Aorta (tissue), 5 donors: ENCODE measurements around the gene ZNF684. TPM values are rescaled to one million over a fixed set of nuclear protein-coding genes. Genes with fewer than 3 reads are reported as not detected.
"Not testable (repeated sequence)": the region's sequence is repeated elsewhere in the genome, so short reads cannot be mapped to it uniquely, and the experiment has no call there.

Experiments used
- ATAC-seq: fragments of 200-7000 bp; cut with Tn5 transposase; one replicate; pipeline ENCODE4 v1.9.1; 2022; ENCODE audit warnings: moderate library complexity; ENCODE audit not compliant: low FRiP score
- DNase-seq, 2 donors: peaks; one replicate each; pipeline ENCODE4 v3.0.0-alpha.2; 2020
- H3K27ac ChIP-seq, 2 donors: one replicate each; pipeline ENCODE4 v1.5.1; 2013; ENCODE audit warnings: low read length in 2 of 2, mild to moderate bottlenecking in 2 of 2, moderate library complexity in 2 of 2, control low read depth in 1 of 2, inconsistent platforms in 1 of 2, low read depth in 1 of 2
- H3K27me3 ChIP-seq, 2 donors: one replicate each; pipeline ENCODE4 v1.6.1; 2013; ENCODE audit warnings: control low read depth in 1 of 2, low read length in 1 of 2, mild to moderate bottlenecking in 1 of 2, moderate library complexity in 1 of 2; ENCODE audit not compliant: insufficient read depth in 2 of 2, control insufficient read depth in 1 of 2
- H3K36me3 ChIP-seq, 2 donors: one replicate each; pipeline ENCODE4 v1.6.1; 2013; ENCODE audit warnings: control low read depth in 1 of 2, low read length in 1 of 2, mild to moderate bottlenecking in 1 of 2; ENCODE audit not compliant: insufficient read depth in 2 of 2, control insufficient read depth in 1 of 2
- H3K4me1 ChIP-seq, 2 donors: one replicate each; pipeline ENCODE4 v1.6.1; 2013; ENCODE audit warnings: low read length in 2 of 2, control low read depth in 1 of 2, mild to moderate bottlenecking in 1 of 2, moderate library complexity in 1 of 2; ENCODE audit not compliant: insufficient read depth in 2 of 2, control insufficient read depth in 1 of 2
- H3K4me3 ChIP-seq, 2 donors: one replicate each; pipeline ENCODE4 v1.5.1; 2013; ENCODE audit warnings: low read length in 2 of 2, control low read depth in 1 of 2, mild to moderate bottlenecking in 1 of 2
- H3K9me3 ChIP-seq: one replicate; pipeline ENCODE4 v1.6.1; 2013; ENCODE audit warnings: mild to moderate bottlenecking, low read length; ENCODE audit not compliant: control insufficient read depth
- WGBS, 2 donors: extraction: QIAGEN DNeasy Blood & Tissue Kit; methylation state at CpG; one replicate each; pipeline ENCODE4 v1.1.7; 2013; 5-methylcytosine and 5-hydroxymethylcytosine counted together
- intact Hi-C, 2 donors: fragments of 100-400 bp; cut with DNase I; formaldehyde crosslinking; loops; one replicate each; pipeline versions ENCODE4 v1.14.2 to v1.15.0; 2022
- polyA plus RNA-seq, 2 donors: library from polyadenylated mRNA; stranded (reverse); fragments of 200-250 nt; gene quantifications; one replicate each; pipeline ENCODE4 v1.2.3, GENCODE V29; 2013
- total RNA-seq, 2 donors: library from RNA; stranded (reverse); fragmentation: NEBNext Ultra II Directional; extraction: Animal tissue kit (Norgen Biotek cat#: 25700); gene quantifications; one replicate each; pipeline ENCODE4 v1.2.1, GENCODE V29; 2021
- donor health status: healthy with polysubstance abuse.
- donor health status: Bipolar disorder and iron deficiency.
- donor health status: DM: no; HTN: no; CAD: no.
- donor health status: DM: no; HTN: no; CAD: no.
- donor health status: DM: yes; HTN: yes; CAD: no.

ZNF684 gene
- total and polyA plus RNA-seq, 4 donors, result 1.8 to 6.4 (median 4.5) TPM

GRCh38 chr1:40562185-40562584 lies 30.7 kb downstream of the ZNF684 start:
- DNase-seq (no peak), ATAC-seq (no peak)
- intact Hi-C loops, result no loop called here
- 76 to 89% methylated on average over 2 of the region's 2 CpGs for WGBS, 2 donors
- Histone ChIP-seq H3K27me3 (no peaks in the 10 kb centered on the region), H3K4me3 (no peak overlapping the region), H3K9me3 (no peaks in the 10 kb centered on the region), H3K4me1 (no peaks in the 10 kb centered on the region), H3K27ac (no peak overlapping the region), H3K36me3 (no peaks in the 10 kb centered on the region)

DNA sequence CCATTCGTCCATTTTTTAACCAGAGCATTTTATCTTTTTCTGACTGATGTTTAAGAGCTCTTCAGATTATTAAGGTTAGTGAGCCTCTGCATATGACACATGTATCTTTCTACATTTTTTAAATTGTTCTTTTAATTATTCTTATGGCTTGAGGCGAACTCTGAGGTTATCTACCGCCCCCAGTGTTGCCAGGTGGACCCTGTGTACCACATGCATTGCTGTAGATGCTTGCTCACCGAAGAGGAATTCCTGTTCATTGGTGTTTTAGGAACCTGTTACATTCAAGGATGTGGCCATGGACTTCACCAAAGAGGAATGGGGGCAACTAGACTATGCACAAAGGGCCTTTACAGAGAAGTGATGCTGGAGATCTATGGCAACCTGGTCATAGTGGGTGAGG lies 31.8 kb downstream of the ZNF684 start:
- H3K4me1 ChIP-seq, result no peaks in the 10 kb centered on the region
- H3K36me3 ChIP-seq, result no peaks in the 10 kb centered on the region
- H3K27me3 ChIP-seq, result no peaks in the 10 kb centered on the region
- 82 to 87% methylated on average over 4 of the region's 4 CpGs for WGBS, 2 donors
- no peak for DNase-seq
- no peak overlapping the region for H3K4me3 ChIP-seq
- H3K27ac ChIP-seq, result no peak overlapping the region
- ATAC-seq, result no peak
- no peaks in the 10 kb centered on the region for H3K9me3 ChIP-seq
- intact Hi-C loops, result no loop called here

DNA sequence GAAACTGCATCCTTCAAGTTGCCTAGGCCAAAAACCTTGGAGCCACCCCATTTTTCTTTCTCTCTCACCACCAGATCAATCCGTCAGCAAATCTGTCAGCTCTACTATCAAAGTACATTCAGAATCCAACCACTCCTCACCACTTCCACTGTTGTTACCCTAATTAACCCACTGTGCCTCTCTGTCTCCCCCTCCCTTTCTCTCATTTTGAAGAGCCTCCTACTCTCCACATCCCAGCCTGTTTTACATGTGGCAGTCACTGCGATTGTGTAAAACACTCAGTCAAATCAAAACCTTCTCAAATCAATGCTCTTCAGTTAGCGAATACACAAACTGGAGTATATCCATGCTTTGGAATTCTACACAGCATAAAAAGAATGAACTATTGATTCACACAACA lies 33.1 kb downstream of the ZNF684 start:
- no peak for DNase-seq
- no peak for ATAC-seq
- H3K4me1 ChIP-seq, result no peaks in the 10 kb centered on the region
- WGBS, 2 donors, result 72 to 77% methylated on average over 3 of the region's 3 CpGs
- H3K9me3 ChIP-seq, result no peaks in the 10 kb centered on the region
- no peaks in the 10 kb centered on the region for H3K27me3 ChIP-seq
- H3K27ac ChIP-seq, result no peak overlapping the region
- H3K4me3 ChIP-seq, result no peak overlapping the region
- H3K36me3 ChIP-seq, result no peaks in the 10 kb centered on the region
- intact Hi-C loops, result no loop called here

DNA sequence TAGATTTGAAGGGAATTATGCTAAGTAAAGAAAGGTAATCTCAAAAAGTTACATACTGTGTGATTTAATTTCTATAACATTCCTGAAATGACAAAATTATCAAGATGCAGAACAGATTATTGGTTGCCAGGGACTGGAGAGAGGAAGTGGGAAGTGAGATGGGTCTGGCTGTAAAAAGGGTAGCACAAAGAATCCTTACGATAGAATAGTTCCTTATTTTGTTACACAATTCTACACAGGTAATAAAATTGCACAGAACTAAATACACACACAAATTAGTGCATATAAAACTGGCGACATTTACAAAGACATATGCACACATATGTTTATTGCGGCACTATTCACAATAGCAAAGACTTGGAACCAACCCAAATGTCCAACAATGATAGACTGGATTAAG lies 33.5 kb downstream of the ZNF684 start:
- no peaks in the 10 kb centered on the region for H3K9me3 ChIP-seq
- DNase-seq, result no peak
- H3K27me3 ChIP-seq, result no peaks in the 10 kb centered on the region
- no peak overlapping the region for H3K27ac ChIP-seq
- no peaks in the 10 kb centered on the region for H3K4me1 ChIP-seq
- ATAC-seq, result no peak
- intact Hi-C loops, result no loop called here
- H3K36me3 ChIP-seq, result no peaks in the 10 kb centered on the region
- no peak overlapping the region for H3K4me3 ChIP-seq
- 93 to 95% methylated on average over 3 of the region's 3 CpGs for WGBS, 2 donors

GRCh38 chr1:40567825-40568224 lies 36.4 kb downstream of the ZNF684 start:
- no peaks in the 10 kb centered on the region for H3K9me3 ChIP-seq
- no peaks in the 10 kb centered on the region for H3K4me1 ChIP-seq
- no peak overlapping the region for H3K4me3 ChIP-seq
- no peaks in the 10 kb centered on the region for H3K27me3 ChIP-seq
- no peaks in the 10 kb centered on the region for H3K36me3 ChIP-seq
- intact Hi-C loops, result no loop called here
- 84 to 90% methylated on average over 1 of the region's 1 CpG for WGBS, 2 donors
- no peak for DNase-seq
- no peak overlapping the region for H3K27ac ChIP-seq
- no peak for ATAC-seq

DNA sequence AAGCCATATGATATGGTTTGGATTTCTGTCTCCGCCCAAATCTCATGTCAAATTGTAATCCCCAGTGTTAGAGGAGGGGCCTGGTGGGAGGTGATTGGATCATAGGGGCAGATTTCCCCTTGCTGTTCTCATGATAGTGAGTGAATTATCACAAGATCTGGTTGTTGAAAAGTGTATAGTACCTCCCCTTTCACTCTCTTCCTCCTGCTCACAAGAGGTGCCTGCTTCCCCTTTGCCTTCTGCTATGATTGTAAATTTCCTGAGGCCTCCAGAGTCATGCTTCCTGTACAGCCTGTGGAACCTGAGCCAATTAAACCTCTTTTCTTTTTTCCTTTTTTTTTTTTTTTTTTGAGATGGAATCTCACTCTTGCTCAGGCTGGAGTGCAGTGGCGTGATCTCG lies 43.4 kb downstream of the ZNF684 start:
- DNase-seq, H3K4me1 ChIP-seq, H3K27me3 ChIP-seq, H3K27ac ChIP-seq, H3K9me3 ChIP-seq, intact Hi-C loops, H3K4me3 ChIP-seq, H3K36me3 ChIP-seq, ATAC-seq: not testable (repeated sequence)
- 90 to 95% methylated on average over 3 of the region's 3 CpGs for whole genome bisulfite sequencing, 2 donors

- Histone ChIP-seq H3K4me3 (no peak overlapping the region), H3K9me3 (no peaks in the 10 kb centered on the region), H3K27me3 (no peaks in the 10 kb centered on the region), H3K4me1 (no peaks in the 10 kb centered on the region), H3K36me3 (no peaks in the 10 kb centered on the region), H3K27ac (no peak overlapping the region)
- intact Hi-C loops, result no loop called here
- ATAC-seq (no peak), DNase-seq (no peak)
Measured at GRCh38 chr1:40575336-40575735, 43.9 kb downstream of the ZNF684 start.

DNA sequence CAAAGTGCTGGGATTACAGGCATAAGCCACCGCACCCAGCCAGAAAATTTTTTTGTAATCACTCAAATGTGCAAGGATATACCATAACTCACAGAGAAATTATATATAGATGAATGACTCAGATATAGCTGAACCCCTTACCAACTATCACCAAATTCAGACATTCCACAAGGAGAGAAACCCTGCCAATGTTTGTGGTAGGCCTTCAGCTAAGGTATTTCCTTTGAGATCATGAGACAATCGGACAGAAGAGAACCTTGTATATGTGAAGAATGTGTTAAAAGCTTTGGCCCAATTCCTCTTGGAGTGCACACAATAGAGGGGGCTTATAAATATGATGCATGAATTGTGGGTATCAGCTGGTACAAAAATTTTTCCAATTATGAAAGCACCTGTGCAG lies 50.7 kb downstream of the ZNF684 start:
- intact Hi-C loops, result no loop called here
- DNase-seq (no peak), ATAC-seq (no peak)
- 81 to 91% methylated on average over 2 of the region's 2 CpGs for WGBS, 2 donors
- Histone ChIP-seq H3K36me3 (no peaks in the 10 kb centered on the region), H3K4me1 (no peaks in the 10 kb centered on the region), H3K27ac (no peak overlapping the region), H3K4me3 (no peak overlapping the region), H3K27me3 (no peaks in the 10 kb centered on the region), H3K9me3 (no peaks in the 10 kb centered on the region)

DNA sequence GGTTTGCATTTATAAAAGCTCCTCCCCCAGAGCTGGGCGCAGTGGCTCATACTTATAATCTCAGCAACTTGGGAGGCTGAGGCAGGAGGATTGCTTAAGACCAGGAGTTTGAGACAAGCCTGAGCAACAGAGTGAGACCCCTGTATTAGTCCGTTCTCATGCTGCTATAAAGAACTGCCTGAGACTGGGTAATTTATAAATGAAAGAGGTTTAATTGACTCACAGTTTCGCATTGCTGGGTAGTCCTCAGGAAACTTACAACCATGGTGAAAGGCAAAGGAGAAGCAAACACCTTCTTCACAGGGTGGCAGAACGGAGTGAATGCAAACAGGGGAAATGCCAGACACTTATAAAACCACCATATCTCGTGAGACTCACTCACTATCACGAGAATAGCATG lies 52.5 kb downstream of the ZNF684 start:
- Histone ChIP-seq H3K27ac (no peak overlapping the region), H3K4me3 (no peak overlapping the region)
- 76 to 89% methylated on average over 6 of the region's 6 CpGs for WGBS, 2 donors

More for the DNA sequence above, 52.5 kb downstream of the ZNF684 start:
- ATAC-seq (no peak), DNase-seq (no peak)
- H3K27me3 ChIP-seq, result no peaks in the 10 kb centered on the region
- intact Hi-C loops, result no loop called here
- H3K9me3 ChIP-seq, result no peaks in the 10 kb centered on the region
- no peaks in the 10 kb centered on the region for H3K4me1 ChIP-seq
- H3K36me3 ChIP-seq, result no peaks in the 10 kb centered on the region
